Activated CD4-positive, alpha-beta T cell treated with anti-CD3 and anti-CD28 coated beads for 1 hour (primary cell): ENCODE data around the gene RMND5A.
"Not testable (repeated sequence)": the region's sequence is repeated elsewhere in the genome, so short reads cannot be mapped to it uniquely, and the experiment has no call there.

Source experiments
- DNase-seq: peaks from one replicate; pipeline ENCODE4 v3.0.0-alpha.2; 2020

Gene RMND5A, protein sequence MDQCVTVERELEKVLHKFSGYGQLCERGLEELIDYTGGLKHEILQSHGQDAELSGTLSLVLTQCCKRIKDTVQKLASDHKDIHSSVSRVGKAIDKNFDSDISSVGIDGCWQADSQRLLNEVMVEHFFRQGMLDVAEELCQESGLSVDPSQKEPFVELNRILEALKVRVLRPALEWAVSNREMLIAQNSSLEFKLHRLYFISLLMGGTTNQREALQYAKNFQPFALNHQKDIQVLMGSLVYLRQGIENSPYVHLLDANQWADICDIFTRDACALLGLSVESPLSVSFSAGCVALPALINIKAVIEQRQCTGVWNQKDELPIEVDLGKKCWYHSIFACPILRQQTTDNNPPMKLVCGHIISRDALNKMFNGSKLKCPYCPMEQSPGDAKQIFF

DNA sequence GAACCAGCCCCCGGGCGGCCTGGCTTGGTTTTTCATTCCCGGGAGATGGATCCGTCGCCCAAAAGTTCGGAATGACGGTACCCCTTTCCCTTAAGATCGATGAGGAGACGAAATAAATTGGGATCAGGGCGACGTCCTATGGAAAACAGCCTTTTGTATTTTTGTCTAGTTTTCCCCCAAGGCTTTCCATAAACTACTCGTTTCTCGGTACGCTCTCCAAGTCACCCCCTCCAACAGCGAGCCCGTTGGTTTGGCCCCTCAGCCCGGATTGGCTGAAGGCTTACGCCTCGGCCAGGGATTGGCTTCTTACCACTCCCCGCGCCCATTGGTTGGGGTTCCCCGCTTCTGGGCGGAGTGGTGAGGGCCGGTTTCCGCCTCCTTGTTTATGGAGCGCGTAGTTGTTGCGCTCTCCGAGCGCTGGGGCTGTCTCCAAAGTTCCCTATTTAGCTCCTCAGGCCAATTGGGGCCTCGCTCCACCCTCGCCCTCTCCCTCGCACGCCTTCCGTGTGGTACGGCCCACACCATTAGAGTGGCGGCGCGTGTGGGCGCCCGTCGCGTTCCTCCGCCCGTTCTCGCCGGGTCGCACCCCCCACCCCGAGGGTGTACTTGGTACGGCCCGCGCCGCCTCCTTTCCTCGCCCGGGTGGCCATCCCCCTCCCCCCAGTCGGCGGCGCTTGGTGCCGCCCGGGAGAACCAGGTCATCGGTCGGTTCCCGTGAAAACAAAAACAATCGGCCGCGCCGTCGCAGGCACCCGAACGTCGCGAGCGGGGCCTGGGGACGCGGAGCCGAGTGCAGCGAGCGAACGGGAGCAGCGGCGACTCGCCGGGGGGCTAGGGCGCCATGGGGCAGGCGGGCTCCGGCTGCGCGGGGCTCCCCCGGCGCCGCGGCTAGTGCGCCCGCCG lies at the start of gene RMND5A:
RMND5A (plus strand) TSS at position 655 of the 903 bp plus-strand sequence. CDS start 377 bp downstream, outside the sequence.
- peak; percentile 87 for DNase-seq

- no peak for DNase-seq
These were observed 48.6 kb upstream of the RMND5A start for GRCh38 chr2:86671337-86671981.

- no peak for DNase-seq
These were observed 48.0 kb upstream of the RMND5A start for GRCh38 chr2:86672027-86672545.

DNA sequence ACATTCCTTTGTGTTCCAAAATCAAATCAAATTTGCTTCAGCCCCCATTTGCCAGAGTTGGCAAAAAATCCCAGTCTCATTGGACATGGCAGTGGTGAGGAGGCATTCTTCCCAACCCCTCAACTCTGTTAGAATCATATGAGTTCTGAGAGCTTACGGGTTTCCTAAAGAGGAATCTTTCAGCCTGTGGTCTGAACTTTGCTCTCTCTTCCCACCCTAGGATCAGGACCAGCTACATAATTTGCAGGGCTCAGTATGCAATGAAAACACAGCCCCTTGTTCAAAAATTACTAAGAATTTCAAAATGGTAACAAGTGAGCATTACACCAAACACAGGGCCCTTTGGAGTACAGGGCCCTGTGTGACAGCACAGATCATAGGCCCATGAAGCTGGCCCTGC lies 47.1 kb upstream of the RMND5A start:
- no peak for DNase-seq

DNA sequence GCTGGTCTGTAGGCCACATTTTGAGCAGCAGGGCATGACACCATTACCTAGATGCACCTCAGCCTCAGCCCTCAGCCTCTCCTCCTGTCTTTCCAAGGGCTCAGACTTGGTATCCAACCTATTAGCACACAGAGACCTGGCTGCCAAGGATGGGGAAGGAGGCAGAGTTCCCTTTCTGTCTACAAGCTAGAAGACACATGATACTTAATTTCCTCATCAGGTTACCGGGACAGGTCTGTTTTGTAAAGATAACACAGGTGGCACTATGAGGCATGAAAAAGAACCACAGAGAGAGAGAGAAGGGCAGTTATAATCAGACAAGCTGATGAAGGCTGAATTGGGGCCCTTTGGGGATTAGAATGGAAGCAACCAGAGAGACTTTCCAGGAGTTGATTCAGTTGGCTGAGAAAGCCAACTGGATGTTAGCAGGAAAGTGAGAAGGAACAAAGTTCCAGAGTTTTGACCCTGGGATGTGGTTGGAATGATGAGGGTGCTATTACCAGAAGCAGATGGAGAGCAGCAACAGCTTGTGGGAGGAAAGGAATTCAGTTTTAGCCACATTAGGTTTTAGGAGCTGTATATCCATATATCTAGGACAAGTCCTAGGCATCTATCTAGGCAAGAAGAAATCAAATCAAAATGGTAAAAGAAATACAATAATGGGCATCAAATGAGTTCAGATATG lies 46.0 kb upstream of the RMND5A start:
- no peak for DNase-seq

GRCh38 chr2:86675104-86675503 lies 45.0 kb upstream of the RMND5A start:
- DNase-seq = no peak

DNA sequence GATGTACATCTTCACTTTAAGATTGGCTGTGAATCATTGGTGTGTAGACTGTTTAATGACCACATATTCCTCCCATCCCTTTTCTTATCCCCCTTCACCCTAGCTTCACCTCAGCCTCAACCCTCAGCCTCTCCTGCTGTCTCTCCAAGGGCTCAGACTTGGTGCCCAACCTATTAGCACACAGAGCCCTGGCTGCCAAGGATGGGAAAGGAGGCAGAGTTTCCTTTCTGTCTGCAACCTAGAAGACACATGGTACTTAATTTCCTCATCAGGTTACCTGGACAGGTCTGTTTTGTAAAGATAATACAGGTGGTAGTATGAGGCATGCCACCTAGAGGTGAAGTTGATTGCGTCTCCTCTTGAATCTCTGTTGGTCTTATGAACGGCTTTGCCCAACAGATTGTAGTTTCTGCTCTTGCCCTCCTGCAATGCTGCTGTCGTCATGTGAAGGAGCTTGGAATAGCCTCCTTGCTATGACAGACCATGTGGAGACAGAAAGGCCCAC lies 44.5 kb upstream of the RMND5A start:
- no peak for DNase-seq

DNA sequence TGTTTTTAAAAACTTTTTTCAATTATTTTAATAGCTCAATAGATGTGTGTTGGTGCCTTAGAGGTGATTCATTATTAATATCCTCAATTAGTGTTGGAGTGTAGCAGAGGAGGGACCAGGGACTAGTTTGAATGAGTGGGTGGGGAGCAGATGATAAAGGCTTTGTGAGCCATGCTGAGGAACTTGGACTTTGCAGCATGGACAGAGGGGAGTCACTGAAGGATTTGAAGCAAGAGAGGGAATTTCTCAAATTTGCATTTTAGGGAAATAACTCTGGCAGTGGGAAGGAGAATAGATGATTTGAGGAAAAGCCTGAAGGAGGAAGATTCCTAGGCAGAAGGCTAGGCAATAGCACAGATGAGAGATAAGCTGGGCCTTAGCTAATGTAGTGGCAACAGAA lies 42.3 kb upstream of the RMND5A start:
- no peak for DNase-seq

GRCh38 chr2:86679036-86679435 lies 41.1 kb upstream of the RMND5A start:
- no peak for DNase-seq

DNA sequence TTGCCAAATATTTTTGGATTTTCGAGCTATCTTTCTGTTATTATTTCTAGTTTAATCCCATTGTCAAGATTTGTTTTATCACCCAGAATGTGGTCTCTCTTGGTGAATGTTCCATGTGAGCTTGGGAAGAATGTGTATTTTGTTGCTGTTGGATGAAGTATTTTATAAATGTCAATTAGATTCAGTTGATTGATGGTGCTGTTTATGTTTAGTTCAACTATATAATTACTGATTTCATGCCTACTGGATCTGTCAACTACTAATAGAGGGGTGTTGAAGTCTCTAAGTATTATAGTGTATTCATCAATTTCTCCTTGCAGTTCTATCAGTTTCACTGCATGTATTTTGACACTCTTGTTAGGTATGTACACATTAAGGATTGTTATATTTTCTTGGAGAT lies 34.7 kb upstream of the RMND5A start:
- no peak for DNase-seq

- no peak for DNase-seq
These were observed 33.6 kb upstream of the RMND5A start for GRCh38 chr2:86686460-86686859.

GRCh38 chr2:86686905-86687304 lies 33.2 kb upstream of the RMND5A start:
- DNase-seq = no peak

GRCh38 chr2:86695053-86695691 lies 24.9 kb upstream of the RMND5A start:
- DNase-seq = no peak

- no peak for DNase-seq
These were observed 22.5 kb upstream of the RMND5A start for GRCh38 chr2:86697551-86698104.

DNA sequence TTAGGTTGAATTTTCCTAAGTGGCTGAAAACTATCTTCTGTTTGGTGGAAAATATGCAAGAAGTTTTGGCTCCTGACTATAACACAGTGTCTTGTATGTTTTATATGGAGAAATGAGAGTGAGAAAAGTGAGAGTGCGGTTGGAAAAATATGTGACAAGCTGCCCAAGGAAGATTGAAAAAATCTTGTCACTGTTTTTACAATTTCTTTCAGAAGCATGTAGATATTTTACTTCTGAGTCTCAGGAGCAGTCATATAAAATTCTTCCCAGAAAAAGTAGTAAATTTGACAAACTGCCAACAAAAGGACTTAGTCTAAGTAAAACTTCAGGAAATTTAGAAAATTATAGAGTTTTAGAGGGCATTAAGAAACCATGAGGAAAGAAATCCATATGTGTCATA lies 19.4 kb upstream of the RMND5A start:
- DNase-seq = no peak

DNA sequence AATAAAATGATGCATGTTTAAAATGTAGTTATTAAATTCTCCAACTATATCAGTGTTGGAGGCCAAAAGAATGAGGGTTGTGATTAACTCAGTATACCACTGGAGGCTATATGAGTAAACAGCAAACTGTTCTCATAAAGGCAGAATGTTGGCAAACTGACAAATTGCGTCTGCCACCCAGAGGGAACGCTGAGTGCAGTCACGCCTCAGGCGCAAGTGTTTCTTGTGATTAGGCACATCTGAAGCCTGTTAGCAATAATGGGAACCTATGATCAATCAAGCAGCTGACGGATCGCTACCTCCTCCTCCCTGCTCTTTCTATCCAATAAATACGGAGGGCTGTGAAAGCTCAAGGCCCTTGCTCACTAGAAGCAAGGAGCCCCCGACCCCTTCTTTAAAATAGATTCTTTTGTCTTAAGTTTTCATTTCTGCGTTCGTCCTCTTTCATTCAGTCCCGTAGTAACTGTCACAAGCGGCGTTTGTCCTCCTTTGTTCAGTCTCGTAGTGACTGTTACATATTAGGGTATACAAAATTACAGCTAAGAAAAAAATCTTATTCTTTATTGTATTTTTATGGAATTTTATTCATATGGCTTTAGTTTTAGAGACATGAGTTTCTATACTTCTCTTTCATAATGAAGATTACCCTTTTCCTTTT lies 16.3 kb upstream of the RMND5A start:
- no peak for DNase-seq

DNA sequence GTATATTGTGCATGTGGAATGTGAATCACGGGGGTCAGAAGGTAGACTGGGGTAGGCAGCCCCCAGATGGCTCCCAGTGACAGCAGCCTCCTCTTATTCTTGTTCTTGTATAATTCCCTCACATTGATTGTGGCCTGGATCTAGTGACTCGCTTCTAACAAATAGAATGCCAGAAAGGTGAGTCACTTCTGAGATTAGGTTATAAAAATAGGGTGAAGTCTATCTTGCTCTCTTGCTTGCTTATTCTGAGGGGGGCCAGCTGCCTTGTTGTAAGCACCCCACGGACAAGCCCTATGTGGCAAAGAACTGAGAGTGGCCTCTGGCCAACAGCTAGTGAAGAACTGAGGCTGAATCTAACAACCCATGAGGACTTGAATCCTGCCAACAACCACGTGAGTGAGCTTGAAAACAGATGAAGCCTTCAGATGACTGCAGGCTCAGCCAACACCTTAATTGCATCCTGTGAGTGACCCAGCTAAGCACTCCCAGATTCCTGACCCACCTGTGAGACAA lies 15.6 kb upstream of the RMND5A start:
- no peak for DNase-seq

DNA sequence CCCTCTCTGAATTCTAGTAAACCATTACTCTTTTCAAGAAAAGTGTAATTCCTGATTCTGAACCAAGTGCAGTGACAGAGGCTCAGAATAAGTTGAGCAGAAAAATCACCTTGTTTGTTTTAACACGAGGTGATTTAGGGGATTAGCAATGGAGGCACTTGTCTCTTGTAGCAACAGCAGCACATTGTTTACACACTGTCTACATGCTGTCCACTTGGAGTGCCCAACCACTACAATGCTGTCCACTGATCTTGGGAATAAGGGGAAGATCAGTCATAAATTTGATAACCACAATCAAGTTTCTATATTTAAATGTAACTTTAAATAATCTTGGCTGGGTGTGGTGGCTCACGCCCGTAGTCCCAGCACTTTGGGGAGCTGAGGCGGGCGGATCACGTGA lies 13.9 kb upstream of the RMND5A start:
- DNase-seq = no peak

DNA sequence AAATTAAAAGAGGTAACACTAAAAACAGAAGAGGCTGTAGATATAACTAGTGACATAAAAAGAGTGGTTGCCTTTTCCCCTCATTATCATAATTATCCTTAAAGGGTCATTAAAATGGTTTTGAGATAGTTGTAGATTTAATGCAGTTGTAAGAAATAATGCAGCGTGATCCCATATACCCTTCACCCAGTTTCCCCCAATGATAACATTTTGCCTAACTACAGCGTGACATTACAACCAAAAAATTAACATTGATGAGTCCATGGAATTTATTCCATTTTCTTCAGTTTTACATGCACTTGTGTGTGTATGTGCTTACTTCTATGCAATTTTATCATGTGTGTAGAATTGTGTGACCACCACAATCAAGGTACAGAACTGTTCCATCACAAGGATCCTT lies 13.2 kb upstream of the RMND5A start:
- no peak for DNase-seq

GRCh38 chr2:86708126-86708525 lies 12.0 kb upstream of the RMND5A start:
- not testable (repeated sequence) for DNase-seq
